Ecto neural progenitor cell (in vitro differentiated cells): ENCODE measurements around the gene CIAO1.
A peak's percentile ranks its signal among the peaks of the same experiment; 100 is the strongest.
"Not testable (repeated sequence)": the region's sequence is repeated elsewhere in the genome, so short reads cannot be mapped to it uniquely, and the experiment has no call there.

Source experiments
- DNase-seq: peaks from one replicate; pipeline ENCODE4 v3.0.0-alpha.2; 2018; ENCODE audit warnings: low spot score

The CIAO1 gene

GRCh38 chr2:96276787-96277499 is 10.9 kb downstream of the CIAO1 start:
- no peak for DNase-seq

GRCh38 chr2:96287273-96287856 is 21.3 kb downstream of the CIAO1 start:
- DNase-seq = no peak

DNA sequence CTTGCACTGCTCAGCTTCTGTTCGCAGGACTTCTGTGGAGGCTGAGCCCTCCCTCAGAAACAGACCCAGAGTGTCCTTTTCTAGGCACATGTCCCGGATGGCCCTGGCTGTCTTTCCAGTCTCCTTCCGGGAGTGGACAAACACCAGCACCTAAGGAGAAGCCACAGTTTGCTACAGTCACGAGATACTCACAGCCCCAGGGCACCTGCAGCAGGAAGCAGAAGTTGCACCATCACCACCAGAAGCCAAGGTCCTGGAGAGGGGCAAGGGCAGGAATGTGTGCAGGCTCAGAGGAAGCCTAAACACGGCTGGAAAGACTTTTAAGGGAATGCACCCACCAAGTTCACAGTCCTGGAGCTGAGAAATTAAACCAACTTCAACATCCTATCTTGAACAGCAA is 25.7 kb downstream of the CIAO1 start:
- no peak for DNase-seq

- not testable (repeated sequence) for DNase-seq
Measured at GRCh38 chr2:96294271-96294670, 28.2 kb downstream of the CIAO1 start.

DNA sequence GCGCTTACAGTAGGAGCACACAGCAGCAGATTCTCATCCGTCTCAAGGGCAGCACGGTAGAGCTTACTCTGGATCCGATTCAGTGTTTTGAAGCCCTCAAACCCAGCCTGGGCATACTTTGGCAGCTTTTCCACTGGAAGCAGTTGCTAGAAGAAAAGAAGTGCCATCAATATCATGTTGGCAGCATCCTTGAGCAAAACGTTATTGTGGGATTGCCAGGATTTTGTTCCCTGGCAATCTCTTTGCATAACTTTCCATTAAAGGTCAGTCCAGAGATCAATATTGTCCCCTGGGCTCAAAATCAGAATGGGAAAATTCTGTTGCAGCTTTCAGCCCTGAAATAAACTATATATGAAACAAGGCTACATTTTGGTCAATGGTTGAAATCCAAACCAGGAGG is 30.9 kb downstream of the CIAO1 start:
- no peak for DNase-seq

- no peak for DNase-seq
Measured at GRCh38 chr2:96301865-96302264, 35.8 kb downstream of the CIAO1 start.

DNA sequence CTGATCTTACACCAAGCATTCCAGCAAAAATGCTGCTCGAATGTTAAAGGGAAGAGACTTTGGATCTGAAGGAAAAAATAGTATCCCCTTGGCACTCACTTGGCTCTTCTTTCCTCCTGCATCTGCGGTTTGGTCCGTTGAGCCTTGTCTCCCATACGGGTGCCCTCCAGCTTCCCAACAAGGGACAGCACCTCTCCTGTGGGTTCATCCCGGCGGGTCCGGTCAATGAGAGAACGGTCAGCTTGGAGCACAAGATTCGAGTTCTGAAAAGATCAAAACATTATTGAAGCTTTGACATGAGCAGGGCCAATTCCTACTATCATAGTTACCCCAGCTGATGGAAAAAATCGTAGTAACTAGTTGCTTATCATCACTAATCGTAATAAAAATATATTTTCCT is 38.6 kb downstream of the CIAO1 start:
- DNase-seq = no peak

DNA sequence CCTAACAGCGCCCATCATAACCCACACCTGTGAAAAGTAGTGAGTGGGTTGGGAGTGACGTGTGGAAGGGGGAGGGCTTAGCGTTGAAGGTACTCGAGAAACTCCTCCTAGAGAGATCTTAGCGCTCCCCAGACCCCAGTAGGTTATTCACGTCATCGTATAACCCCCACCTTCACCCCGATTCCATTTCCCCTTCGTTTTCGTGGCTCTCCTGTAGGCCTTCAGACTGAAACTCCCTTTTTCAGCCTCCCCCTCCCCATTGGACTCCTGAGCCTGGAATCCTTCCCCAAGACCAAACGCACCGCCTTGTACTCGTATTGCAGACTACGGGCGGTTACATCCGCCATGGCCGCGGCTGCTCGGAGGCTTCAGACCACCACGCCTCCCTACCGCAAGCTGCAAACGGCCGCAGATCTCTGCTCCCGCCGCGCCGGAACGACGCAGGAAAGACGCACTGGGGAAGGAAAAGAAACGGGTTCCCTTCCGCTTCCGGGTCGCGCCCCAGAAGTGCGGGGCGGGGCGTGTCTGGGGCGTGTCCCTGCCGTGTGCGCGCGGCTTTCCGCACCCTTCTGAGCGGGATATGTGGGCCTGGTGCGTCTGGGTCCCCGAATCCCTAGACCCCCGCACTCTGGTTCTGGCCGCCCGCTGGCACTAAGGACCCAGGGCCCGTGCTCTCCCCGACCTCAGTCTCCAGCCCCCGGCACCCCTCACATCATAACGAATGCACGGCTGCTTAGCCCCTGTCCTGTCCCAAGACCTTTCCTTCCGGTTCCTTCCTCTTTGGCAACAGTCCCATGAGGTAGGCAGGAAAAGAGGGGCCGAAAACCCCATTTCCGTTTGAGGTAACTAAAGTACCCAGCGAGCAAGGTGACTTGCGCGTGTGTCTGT is 39.3 kb downstream of the CIAO1 start, which contains the start of gene SNRNP200:
TSS of gene SNRNP200 (minus strand) at position 456 of the 888 bp plus-strand sequence. CDS start at position 347, 109 bp downstream.
- DNase-seq = peak; percentile 89

GRCh38 chr2:96305979-96306308 is 39.9 kb downstream of the CIAO1 start:
- no peak for DNase-seq

DNA sequence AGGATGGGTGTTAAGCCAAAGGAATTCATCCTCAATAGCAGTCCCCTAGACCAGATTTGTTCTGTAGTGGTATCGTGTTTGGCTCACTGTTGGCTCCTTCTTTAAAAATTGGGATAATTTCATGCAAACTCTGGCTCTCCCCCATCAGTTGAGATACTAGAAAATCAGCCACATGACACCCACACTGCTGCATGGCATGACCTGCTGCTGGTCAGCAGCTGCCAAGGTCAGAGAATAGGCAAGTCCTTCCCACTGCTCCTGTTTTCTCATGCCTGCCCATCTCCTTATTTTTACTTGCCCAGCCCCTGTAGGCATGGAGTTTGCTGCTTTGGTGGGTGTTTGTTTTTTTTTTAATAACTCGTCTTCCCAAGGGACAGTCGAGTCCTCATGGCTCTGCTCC is 40.3 kb downstream of the CIAO1 start:
- DNase-seq = no peak

- DNase-seq = no peak
Measured at GRCh38 chr2:96308248-96308647, 42.2 kb downstream of the CIAO1 start.

GRCh38 chr2:96315005-96315399 is 49.0 kb downstream of the CIAO1 start:
- DNase-seq = no peak

GRCh38 chr2:96315400-96316071 is 49.5 kb downstream of the CIAO1 start:
- peak; percentile 55 for DNase-seq

GRCh38 chr2:96316999-96317398 is 51.0 kb downstream of the CIAO1 start:
- no peak for DNase-seq

DNA sequence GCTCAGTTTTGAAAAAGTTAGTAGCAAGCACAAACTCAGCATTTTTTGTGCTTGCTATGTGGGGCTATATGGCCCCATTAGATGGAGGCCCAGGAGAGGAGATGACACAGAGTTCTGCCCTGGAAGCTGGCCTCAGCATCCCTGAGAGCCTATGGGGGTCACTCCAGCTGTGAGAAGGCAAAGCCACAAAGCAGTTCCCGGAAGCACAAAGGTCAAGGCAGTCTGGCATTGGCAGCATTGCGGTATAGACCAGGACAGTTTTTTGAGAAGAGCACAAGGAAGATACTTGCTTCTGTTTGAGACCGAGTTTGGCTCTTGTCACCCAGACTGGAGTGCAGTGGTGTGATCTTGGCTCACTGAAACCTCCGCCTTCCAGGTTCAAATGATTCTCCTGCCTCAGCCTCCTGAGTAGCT is 51.6 kb downstream of the CIAO1 start:
- no peak for DNase-seq

DNA sequence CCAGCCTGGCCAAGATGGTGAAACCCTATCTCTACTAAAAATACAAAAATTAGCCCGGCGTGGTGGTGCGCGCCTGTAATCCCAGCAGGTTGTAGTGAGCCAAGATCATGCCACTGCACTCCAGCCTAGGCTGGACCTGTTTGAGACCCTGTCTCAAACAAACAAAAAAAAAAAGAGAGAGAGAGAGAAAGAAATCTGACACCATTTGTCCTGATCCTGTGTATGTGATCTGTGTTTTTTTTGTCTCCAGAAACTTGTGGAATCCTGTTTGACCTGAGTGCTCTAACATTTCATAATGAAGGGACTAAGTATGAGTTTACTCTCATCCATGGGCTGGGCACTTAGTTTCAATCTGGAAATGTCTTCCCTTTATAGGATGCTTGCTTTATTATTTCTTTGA is 52.7 kb downstream of the CIAO1 start:
- DNase-seq = no peak

- DNase-seq = no peak
Measured at GRCh38 chr2:96319396-96319795, 53.4 kb downstream of the CIAO1 start.

GRCh38 chr2:96320326-96320725 is 54.3 kb downstream of the CIAO1 start:
- DNase-seq = no peak

- peak; percentile 70 for DNase-seq
Measured at GRCh38 chr2:96320728-96321622, 55.0 kb downstream of the CIAO1 start.
